ENCODE results near the gene CLRN3. TPM values are rescaled to one million over a fixed set of nuclear protein-coding genes. Genes with fewer than 3 reads are reported as not detected.

CLRN3 gene
- total and polyA plus RNA-seq, 2 of the 8 experiments (the other 6 are each of a cell fraction or from before 2014, with no cell fraction given) = not detected

DNA sequence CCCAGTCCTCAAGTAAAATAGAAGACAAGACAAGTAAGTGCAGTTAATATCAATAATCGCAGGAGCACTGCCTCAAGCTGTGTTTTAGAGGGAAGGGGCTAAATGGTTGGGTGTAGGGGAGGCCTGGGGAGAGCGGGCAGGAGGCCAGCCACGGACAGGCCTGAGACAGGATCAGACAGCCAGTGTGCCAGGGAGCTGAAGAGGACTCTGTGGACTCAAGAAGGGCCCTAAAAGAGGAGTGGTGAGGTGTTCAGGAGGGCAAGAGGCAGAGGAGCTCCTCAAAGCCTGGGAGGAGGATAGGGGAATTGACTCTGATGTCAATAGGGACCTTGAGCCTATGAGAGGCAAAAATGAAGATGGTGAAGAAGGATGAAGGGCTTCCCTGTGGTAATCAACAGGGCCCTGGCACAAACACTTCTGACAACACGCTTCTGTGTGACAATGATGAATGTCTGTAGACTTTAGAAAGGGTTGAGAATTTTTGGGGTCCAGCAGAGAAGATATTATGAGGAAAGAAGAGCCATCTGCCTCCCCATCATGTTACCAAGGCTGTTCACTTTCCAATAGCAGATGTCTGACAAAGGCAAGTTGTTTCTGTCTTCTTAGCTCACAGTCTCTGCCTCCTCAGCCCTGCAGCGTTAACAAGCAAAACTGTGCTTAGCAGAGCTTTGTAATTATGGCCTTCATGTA lies 11.7 kb upstream of the CLRN3 start:
- FAIRE-seq (no peak), DNase-seq (ENCODE audit: low read depth in 1 of 2, low spot score in 2 of 2) (peak in 1 of 2 experiments; percentile 4)
- ChIA-PET POLR2A (ENCODE audit: partially characterized antibody) (no interaction called here), CTCF (ENCODE audit: partially characterized antibody) (interaction anchor here (0.8 to 5.3 kb wide), 7 partner anchors 10 to 165 kb away, joined by 3 to 83 read pairs (median 4); no protein-coding TSS in a partner anchor)
- no peak overlapping the region for H2BK15ac ChIP-seq (ENCODE audit: low read length)
- H2BK12ac ChIP-seq (ENCODE audit: low read depth, low read length) = no peak overlapping the region
- 81% methylated on average over 5 of the region's 5 CpGs; no CpG with 5 or more reads in 1 of the 2 experiments for WGBS, 2 experiments (ENCODE audit: extremely low coverage in 1 of 2, insufficient coverage in 1 of 2, insufficient read length in 1 of 2, insufficient replicate concordance in 2 of 2, low coverage in 1 of 2, low lambda C conversion rate in 2 of 2, missing lambda C conversion rate in 1 of 2)
- H4K20me1 ChIP-seq (replicated peaks in 1 of 2; ENCODE audit: control insufficient read depth in 1 of 2, insufficient read depth in 2 of 2, low read length in 2 of 2) = no peaks in the 10 kb centered on the region
- no peak overlapping the region for H3K4me2 ChIP-seq (ENCODE audit: insufficient read depth in 1 of 2, low read depth in 2 of 2, low read length in 2 of 2)
- H2AFZ ChIP-seq (ENCODE audit: low read length) = no peak overlapping the region
- H2AK5ac ChIP-seq (ENCODE audit: low read depth, low read length) = no peak overlapping the region
- H2BK20ac ChIP-seq (ENCODE audit: low read length) = no peak overlapping the region
- no peak overlapping the region for H4K5ac ChIP-seq (ENCODE audit: insufficient read length, low read depth, low read length)
- H3K79me1 ChIP-seq (ENCODE audit: low read depth, low read length) = no peaks in the 10 kb centered on the region
- TF ChIP-seq BCL11A (IDR thresholded peaks at IDR 0.05; ENCODE audit: low read depth in 2 of 2, low read length in 2 of 2) (no peak), HDAC2 (IDR thresholded peaks at IDR 0.05; ENCODE audit: borderline replicate concordance in 1 of 2, low read depth in 2 of 2, low read length in 2 of 2) (no peak), RBBP5 (IDR thresholded peaks at IDR 0.05; ENCODE audit: borderline replicate concordance, low read depth, low read length) (no peak), KDM1A (IDR thresholded peaks at IDR 0.05; ENCODE audit: borderline replicate concordance, low read length) (no peak)
- no peaks in the 10 kb centered on the region for H3K9me3 ChIP-seq (ENCODE audit: insufficient read depth in 2 of 2, low read depth in 1 of 2, low read length in 1 of 2)
- no peaks in the 10 kb centered on the region for H3K36me3 ChIP-seq (ENCODE audit: control insufficient read depth in 2 of 4, insufficient read depth in 4 of 4, low read length in 3 of 4)
- no peak overlapping the region for H3K56ac ChIP-seq (replicated peaks; ENCODE audit: insufficient read length, low read depth, low read length)
- H3K27me3 ChIP-seq (replicated peaks in 1 of 4; ENCODE audit: control insufficient read depth in 3 of 4, extremely low read depth in 1 of 4, insufficient read depth in 3 of 4, low read length in 3 of 4) = peaks cover 3 to 23% (median 15%) of the 10 kb centered on the region in 4 experiments
- peaks cover 0 to 3% (median 1%) of the 10 kb centered on the region in 4 experiments; a peak in 5 of 7 replicates for H3K4me1 ChIP-seq (replicated peaks in 1 of 4; ENCODE audit: control insufficient read depth in 3 of 4, insufficient read depth in 4 of 4, low read length in 3 of 4)
- no peak overlapping the region for H3K18ac ChIP-seq (ENCODE audit: extremely low read depth, low read length)
- no peaks in the 10 kb centered on the region for H3K79me2 ChIP-seq (ENCODE audit: control insufficient read depth in 1 of 2, insufficient read depth in 2 of 2, low read length in 2 of 2)
- peaks cover 3% of the 10 kb centered on the region; the same call in 1 of the 2 replicates for H3K23me2 ChIP-seq (ENCODE audit: low read depth, low read length)
- H2BK5ac ChIP-seq (ENCODE audit: low read depth, low read length) = no peak overlapping the region
- H4K91ac ChIP-seq (replicated peaks; ENCODE audit: insufficient read length, low read length) = no peak overlapping the region
- no peak overlapping the region for H3K23ac ChIP-seq (ENCODE audit: insufficient read length)
- H3K4ac ChIP-seq (replicated peaks; ENCODE audit: insufficient read length, low read depth, low read length) = no peak overlapping the region
- H3K4me3 ChIP-seq (ENCODE audit: extremely low read depth in 1 of 4, insufficient read depth in 2 of 4, low read depth in 3 of 4, low read length in 4 of 4) = no peak overlapping the region
- no peak overlapping the region for H2BK120ac ChIP-seq (replicated peaks; ENCODE audit: low read depth, low read length)
- H3K9ac ChIP-seq (replicated peaks in 1 of 4; ENCODE audit: extremely low read depth in 1 of 4, low read depth in 3 of 4, low read length in 3 of 4) = no peak overlapping the region
- no peak overlapping the region for H3K27ac ChIP-seq (ENCODE audit: low read depth, low read length)
- no peak overlapping the region for H3K14ac ChIP-seq (ENCODE audit: insufficient read length)
- H4K8ac ChIP-seq (ENCODE audit: extremely low read depth, insufficient read depth, low read length) = no peak overlapping the region

Measured in H1 (cell line).